HG03432 (cell line): ENCODE data around the gene TMBIM1.
"Not testable (repeated sequence)": the region's sequence is repeated elsewhere in the genome, so short reads cannot be mapped to it uniquely, and the experiment has no call there.

ENCODE experiments used
- ATAC-seq: cut with Tn5 transposase; IDR thresholded peaks from one replicate; pipeline ENCODE4 v1.9.1; 2021; ENCODE audit warnings: mild to moderate bottlenecking, moderate library complexity; ENCODE audit not compliant: unreplicated experiment

TMBIM1 gene

GRCh38 chr2:218319813-218320365 is 27.6 kb upstream of the TMBIM1 start:
- ATAC-seq: no peak

GRCh38 chr2:218318241-218318640 is 25.9 kb upstream of the TMBIM1 start:
- ATAC-seq: no peak

- no peak for ATAC-seq
These were observed 25.5 kb upstream of the TMBIM1 start for GRCh38 chr2:218317835-218318234.

GRCh38 chr2:218317303-218317630 is 25.0 kb upstream of the TMBIM1 start:
- no peak for ATAC-seq

- ATAC-seq: no peak
These were observed 23.1 kb upstream of the TMBIM1 start for GRCh38 chr2:218315397-218315796.

GRCh38 chr2:218314764-218315163 is 22.5 kb upstream of the TMBIM1 start:
- not testable (repeated sequence) for ATAC-seq

- ATAC-seq: no peak
These were observed 21.1 kb upstream of the TMBIM1 start for GRCh38 chr2:218313356-218313755.

- no peak for ATAC-seq
These were observed 20.0 kb upstream of the TMBIM1 start for GRCh38 chr2:218312267-218312756.

- ATAC-seq: not testable (repeated sequence)
These were observed 19.4 kb upstream of the TMBIM1 start for GRCh38 chr2:218311541-218312266.

- no peak for ATAC-seq
These were observed 18.7 kb upstream of the TMBIM1 start for GRCh38 chr2:218310853-218311540.

- no peak for ATAC-seq
These were observed 15.2 kb upstream of the TMBIM1 start for GRCh38 chr2:218307415-218308090.

GRCh38 chr2:218306184-218306920 is 14.0 kb upstream of the TMBIM1 start:
- no peak for ATAC-seq

- ATAC-seq: no peak
These were observed 13.1 kb upstream of the TMBIM1 start for GRCh38 chr2:218305383-218305782.

- ATAC-seq: peak; percentile 81
These were observed 9.0 kb upstream of the TMBIM1 start for GRCh38 chr2:218301176-218301819.

GRCh38 chr2:218300141-218300540 is 7.8 kb upstream of the TMBIM1 start:
- no peak for ATAC-seq

GRCh38 chr2:218298314-218298875 is 6.1 kb upstream of the TMBIM1 start:
- no peak for ATAC-seq

GRCh38 chr2:218296847-218297246 is 4.5 kb upstream of the TMBIM1 start:
- ATAC-seq: no peak

GRCh38 chr2:218296200-218296599 is 3.9 kb upstream of the TMBIM1 start:
- ATAC-seq: no peak

GRCh38 chr2:218295029-218295428 is 2.7 kb upstream of the TMBIM1 start:
- ATAC-seq: no peak

- ATAC-seq: no peak
These were observed 2.2 kb upstream of the TMBIM1 start for GRCh38 chr2:218294430-218295022.
